HCT116 (cell line): ENCODE data around the gene TRIM66. TPM values are rescaled to one million over a fixed set of nuclear protein-coding genes. Genes with fewer than 3 reads are reported as not detected.

Experiments
- ATAC-seq: fragments of 200-7000 bp; cut with Tn5 transposase; 2 replicates; pipeline ENCODE4 v1.9.1; 2020; ENCODE audit warnings: mild to moderate bottlenecking, moderate library complexity
- BruUV-seq: library from RNA; stranded (reverse); fragments of 400-500 nt; replicated peaks from 2 replicates; lab custom pipeline; 2021; lab: Mats Ljungman, UMichigan
- CTCF ChIA-PET: fragments of 300-600 bp; sonication (Branson Sonifier 250); formaldehyde crosslinking; loops from one replicate; lab custom pipeline; 2021; ENCODE audit warnings: antibody characterized with exemption; lab: Charles Lee
- POLR2A ChIA-PET: fragments of 300-600, 350-600 bp; sonication (Branson Sonifier 250); formaldehyde crosslinking; loops from one replicate; lab custom pipeline; 2021; ENCODE audit warnings: antibody characterized with exemption; lab: Charles Lee
- RAD21 ChIA-PET, 2 experiments: fragments of 300-600 bp; sonication (Branson Sonifier 250); formaldehyde crosslinking; loops; one replicate each; lab custom pipeline; 2023; ENCODE audit warnings: low total read pairs in 2 of 2; ENCODE audit not compliant: uncharacterized antibody in 2 of 2, unreplicated experiment in 2 of 2, low non-redundant PET in 1 of 2; lab: Charles Lee
- DNase-seq: peaks from one replicate; pipeline ENCODE4 v3.0.0-alpha.2; 2010; ENCODE audit warnings: low read depth, low spot score
- H2AFZ ChIP-seq: fragments of 200-600 bp; shearing (Covaris generic), sonication (generic); 2 replicates; pipeline ENCODE4 v1.6.1; 2017; ENCODE audit warnings: low read depth, mixed run types, mixed read lengths, antibody characterized with exemption, low read length; ENCODE audit not compliant: poor library complexity, severe bottlenecking
- H3K27ac ChIP-seq: 2 replicates; pipeline ENCODE4 v1.5.1; 2012; ENCODE audit warnings: low read depth, low read length
- H3K27me3 ChIP-seq: fragments of 200-600 bp; sonication (generic); 2 replicates; pipeline ENCODE4 v1.6.1; 2016; ENCODE audit warnings: mixed run types, low read length, mixed read lengths; ENCODE audit not compliant: insufficient read depth
- H3K36me3 ChIP-seq, 2 experiments: fragments of 200-500 bp in 1 of 2; fragments of 200-600 bp in 1 of 2; sonication (Bioruptor generic) in 1 of 2; sonication (generic) in 1 of 2; 2 replicates each; pipeline versions ENCODE4 v1.5.1 to v1.6.1; 2014 to 2016; ENCODE audit warnings: low read length in 2 of 2, inconsistent platforms in 1 of 2, mixed read lengths in 1 of 2, mixed run types in 1 of 2; ENCODE audit not compliant: insufficient read depth in 2 of 2, control insufficient read depth in 1 of 2
- H3K4me1 ChIP-seq, 2 experiments: fragments of 200-600 bp in 1 of 2; sonication (generic) in 1 of 2; 2 replicates each; pipeline versions ENCODE4 v1.5.1 to v1.6.1; 2012 to 2017; ENCODE audit warnings: low read length in 2 of 2, inconsistent platforms in 1 of 2, mild to moderate bottlenecking in 1 of 2, mixed read lengths in 1 of 2, mixed run types in 1 of 2, moderate library complexity in 1 of 2; ENCODE audit not compliant: insufficient read depth in 2 of 2, control insufficient read depth in 1 of 2
- H3K4me2 ChIP-seq: fragments of 200-600 bp; sonication (generic); 2 replicates; pipeline ENCODE4 v1.6.1; 2017; ENCODE audit warnings: mixed run types, low read length, mixed read lengths
- H3K4me3 ChIP-seq, 2 experiments: fragments of 200-600 bp in 1 of 2; sonication (generic) in 1 of 2; replicated peaks in 1 of 2; 2 replicates each; pipeline ENCODE4 v1.5.1; 2011 to 2016; ENCODE audit warnings: low read length in 2 of 2, control low read depth in 1 of 2, low read depth in 1 of 2, mild to moderate bottlenecking in 1 of 2, mixed read lengths in 1 of 2, mixed run types in 1 of 2
- H3K79me2 ChIP-seq: fragments of 200-600 bp; sonication (generic); 2 replicates; pipeline ENCODE4 v1.6.1; 2017; ENCODE audit warnings: mild to moderate bottlenecking, mixed run types, low read length, moderate library complexity, mixed read lengths; ENCODE audit not compliant: insufficient read depth
- H3K9ac ChIP-seq: fragments of 200-600 bp; sonication (generic); 2 replicates; pipeline ENCODE4 v1.6.1; 2016; ENCODE audit warnings: low read length, mixed read lengths
- H3K9me2 ChIP-seq: fragments of 200-600 bp; sonication (generic), shearing (Covaris generic); 2 replicates; pipeline ENCODE4 v1.6.1; 2017; ENCODE audit warnings: mixed run types, mild to moderate bottlenecking, moderate library complexity; ENCODE audit not compliant: insufficient read depth
- H3K9me3 ChIP-seq, 2 experiments: fragments of 200-500 bp in 1 of 2; fragments of 200-600 bp in 1 of 2; sonication (Bioruptor generic) in 1 of 2; sonication (generic) in 1 of 2; 2 replicates each; pipeline ENCODE4 v1.6.1; 2014 to 2017; ENCODE audit warnings: low read length in 2 of 2, mixed read lengths in 2 of 2, inconsistent platforms in 1 of 2, low read depth in 1 of 2, mild to moderate bottlenecking in 1 of 2, mixed run types in 1 of 2, moderate library complexity in 1 of 2; ENCODE audit not compliant: control insufficient read depth in 1 of 2, insufficient read depth in 1 of 2
- H4K20me1 ChIP-seq: fragments of 200-600 bp; sonication (generic), shearing (Covaris generic); 2 replicates; pipeline ENCODE4 v1.6.1; 2017; ENCODE audit warnings: mixed run types, mild to moderate bottlenecking, moderate library complexity; ENCODE audit not compliant: insufficient read depth
- CBX3 ChIP-seq: IDR thresholded peaks from 2 replicates; pipeline ENCODE4 v1.6.1; 2012; ENCODE audit warnings: low read depth
- CEBPB ChIP-seq: IDR thresholded peaks from 2 replicates; pipeline ENCODE4 v1.6.1; 2012; ENCODE audit warnings: low read depth
- CTCF ChIP-seq, 3 experiments: fragments of 200-600 bp in 1 of 3; sonication (generic) in 1 of 3; IDR thresholded peaks in 2 of 3; conservative IDR thresholded peaks in 1 of 3; 2 replicates each; pipeline ENCODE4 v1.5.1; 2012 to 2017; ENCODE audit warnings: low read depth in 2 of 3, low read length in 2 of 3, antibody characterized with exemption in 1 of 3, borderline replicate concordance in 1 of 3, control low read depth in 1 of 3, mild to moderate bottlenecking in 1 of 3, mixed read lengths in 1 of 3, mixed run types in 1 of 3, moderate library complexity in 1 of 3; ENCODE audit not compliant: insufficient read depth in 1 of 3
- EGR1 ChIP-seq: IDR thresholded peaks from 2 replicates; pipeline ENCODE4 v1.6.1; 2012; ENCODE audit warnings: low read depth
- ELF1 ChIP-seq: IDR thresholded peaks from 2 replicates; pipeline ENCODE4 v1.6.1; 2012; ENCODE audit warnings: low read depth, borderline replicate concordance
- EZH2 ChIP-seq: fragments of 200-600 bp; sonication (generic); IDR thresholded peaks from 2 replicates; pipeline ENCODE4 v1.6.1; 2017; ENCODE audit warnings: antibody characterized with exemption, mixed run types
- MAX ChIP-seq: IDR thresholded peaks from 2 replicates; pipeline ENCODE4 v1.6.1; 2012
- POLR2A ChIP-seq: IDR thresholded peaks from 2 replicates; pipeline ENCODE4 v1.7.0; 2011; ENCODE audit warnings: borderline replicate concordance; ENCODE audit not compliant: insufficient read depth, insufficient read length; ENCODE audit errors: extremely low read depth
- RAD21 ChIP-seq: IDR thresholded peaks from 2 replicates; pipeline ENCODE4 v1.6.1; 2012; ENCODE audit warnings: low read depth, mild to moderate bottlenecking
- SRF ChIP-seq: IDR thresholded peaks from 2 replicates; pipeline ENCODE4 v1.6.1; 2012; ENCODE audit warnings: low read depth
- TCF7L2 ChIP-seq: IDR thresholded peaks from 2 replicates; pipeline ENCODE4 v1.7.0; 2011; ENCODE audit warnings: borderline replicate concordance, inconsistent platforms; ENCODE audit not compliant: insufficient read depth, insufficient read length; ENCODE audit errors: extremely low read depth
- ZFX ChIP-seq: fragments of 450-650 bp; IDR thresholded peaks from 2 replicates; pipeline ENCODE4 v1.6.1; 2017
- ZNF274 ChIP-seq: fragments of 200-500 bp; sonication (Bioruptor generic); IDR thresholded peaks from 2 replicates; pipeline ENCODE4 v1.6.1; 2014; ENCODE audit warnings: mild to moderate bottlenecking, low read depth, low read length, inconsistent platforms
- intact Hi-C: fragments of 100-400 bp; cut with micrococcal nuclease; formaldehyde crosslinking; loops from 2 replicates; pipeline ENCODE4 v1.10.0; 2022
- total RNA-seq: library from RNA; stranded (reverse); gene quantifications from one replicate; pipeline ENCODE4 v1.2.1, GENCODE V29; 2021; ENCODE audit not compliant: unreplicated experiment

TRIM66 gene
- total RNA-seq, 1 experiment from 2014 or later: 24.8 TPM

- no peak overlapping the region for H3K4me2 ChIP-seq
- no peaks in the 10 kb centered on the region for H3K27me3 ChIP-seq
- no peaks in the 10 kb centered on the region for H3K9me2 ChIP-seq
- no peak overlapping the region for H2AFZ ChIP-seq
- POLR2A ChIA-PET: no interaction called here
- no peak overlapping the region for H3K4me3 ChIP-seq
- no peak overlapping the region for H3K27ac ChIP-seq
- no TSS peak for BruUV-seq
- RAD21 ChIA-PET: interaction anchor here in 1 of 2 experiments (0.6 kb wide), 1 partner anchor 261 kb away, joined by 7 read pairs; no protein-coding TSS in a partner anchor
- ATAC-seq (no peak), DNase-seq (no peak)
- peaks cover 0 to 11% of the 10 kb centered on the region in 2 experiments; a peak in 1 of 4 replicates for H3K36me3 ChIP-seq
- H3K9ac ChIP-seq: no peak overlapping the region
- no peak for TF ChIP-seq CTCF (IDR thresholded peaks at IDR 0.05 in 2 of 3, conservative IDR thresholded peaks at IDR 0.05 in 1 of 3; ENCODE audit: borderline replicate concordance in 1 of 3, insufficient read depth in 1 of 3, low read depth in 2 of 3, low read length in 2 of 3)
- no peak for TF ChIP-seq TCF7L2
- TF ChIP-seq MAX: no peak
- no peak for TF ChIP-seq EZH2
- TF ChIP-seq ZNF274: no peak
- no peak for TF ChIP-seq EGR1
- no peak for TF ChIP-seq RAD21
- peaks cover 16 to 25% of the 10 kb centered on the region in 2 experiments for H3K4me1 ChIP-seq
- peaks cover 4% of the 10 kb centered on the region; the same call in 1 of the 2 replicates for H3K79me2 ChIP-seq
- no peaks in the 10 kb centered on the region for H3K9me3 ChIP-seq
- H4K20me1 ChIP-seq: no peaks in the 10 kb centered on the region
- CTCF ChIA-PET: no interaction called here
- intact Hi-C loops: no loop called here
These were observed 14.6 kb upstream of the TRIM66 start for GRCh38 chr11:8697054-8697453.

DNA sequence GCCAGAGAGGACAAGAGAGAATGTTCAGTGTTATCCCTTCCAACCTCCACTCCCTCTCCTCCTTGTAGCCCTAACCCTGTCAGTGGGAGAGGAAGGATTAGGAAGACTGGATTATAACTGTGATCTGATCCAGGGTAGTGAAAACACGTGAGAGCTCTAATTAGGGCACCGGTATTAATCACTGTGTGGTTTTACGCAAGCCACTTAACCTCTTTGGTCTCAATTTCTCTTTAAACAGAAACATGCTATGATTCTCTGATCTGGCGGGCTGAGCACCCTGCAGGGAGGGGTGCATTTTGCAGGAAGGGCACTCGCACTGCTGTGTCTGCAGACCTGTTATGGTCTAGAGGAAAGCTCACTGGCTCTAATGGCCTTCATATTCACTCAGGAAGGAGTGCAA, 11.7 kb upstream of the TRIM66 start:
- Histone ChIP-seq H2AFZ (no peak overlapping the region), H3K27ac (no peak overlapping the region), H3K27me3 (no peaks in the 10 kb centered on the region), H3K4me3 (no peak overlapping the region), H3K79me2 (peaks cover 21% of the 10 kb centered on the region), H3K36me3 (peaks cover 0 to 11% of the 10 kb centered on the region in 2 experiments; a peak in 1 of 4 replicates), H3K9ac (no peak overlapping the region), H4K20me1 (no peaks in the 10 kb centered on the region), H3K9me2 (no peaks in the 10 kb centered on the region), H3K9me3 (no peaks in the 10 kb centered on the region), H3K4me1 (peaks cover 8 to 20% of the 10 kb centered on the region in 2 experiments; a peak in 3 of 4 replicates), H3K4me2 (no peak overlapping the region)
- ATAC-seq (no peak), DNase-seq (no peak)
- POLR2A ChIA-PET: no interaction called here
- no TSS peak for BruUV-seq
- CTCF ChIA-PET: no interaction called here
- intact Hi-C loops: no loop called here
- RAD21 ChIA-PET: no interaction called here
- TF ChIP-seq EGR1: no peak
- no peak for TF ChIP-seq CBX3
- no peak for TF ChIP-seq ZFX
- TF ChIP-seq POLR2A: no peak
- no peak for TF ChIP-seq CTCF (IDR thresholded peaks at IDR 0.05 in 2 of 3, conservative IDR thresholded peaks at IDR 0.05 in 1 of 3; ENCODE audit: borderline replicate concordance in 1 of 3, insufficient read depth in 1 of 3, low read depth in 2 of 3, low read length in 2 of 3)
- no peak for TF ChIP-seq ELF1
- no peak for TF ChIP-seq SRF
- TF ChIP-seq CEBPB: no peak
- TF ChIP-seq, all 23 proteins: peak for 0
